ENCODE measurements around the gene MCF2L2. TPM values are rescaled to one million over a fixed set of nuclear protein-coding genes. Genes with fewer than 3 reads are reported as not detected.

MCF2L2 gene
- total RNA-seq, 1 donor: under 0.01 TPM

- Histone ChIP-seq H2AFZ (ENCODE audit: low read length) (no peak overlapping the region), H3K9me3 (ENCODE audit: low read depth, low read length) (no peaks in the 10 kb centered on the region), H3K27ac (ENCODE audit: low read depth, low read length) (no peak overlapping the region), H3K36me3 (ENCODE audit: insufficient read depth, low read length) (no peaks in the 10 kb centered on the region), H3K4me2 (ENCODE audit: insufficient read depth, low read length) (no peak overlapping the region), H3K27me3 (ENCODE audit: insufficient read depth, low read length) (peaks cover 4% of the 10 kb centered on the region), H3K4me1 (ENCODE audit: insufficient read depth, low read length) (no peaks in the 10 kb centered on the region), H3K4me3 (ENCODE audit: insufficient read depth, low read length) (no peak overlapping the region), H3K79me2 (ENCODE audit: insufficient read depth, low read length) (no peaks in the 10 kb centered on the region), H4K20me1 (ENCODE audit: insufficient read depth, low read length) (no peaks in the 10 kb centered on the region)
- DNase-seq (ENCODE audit: insufficient read length, low spot score, missing footprints): no peak
- TF ChIP-seq, protein P1, sequence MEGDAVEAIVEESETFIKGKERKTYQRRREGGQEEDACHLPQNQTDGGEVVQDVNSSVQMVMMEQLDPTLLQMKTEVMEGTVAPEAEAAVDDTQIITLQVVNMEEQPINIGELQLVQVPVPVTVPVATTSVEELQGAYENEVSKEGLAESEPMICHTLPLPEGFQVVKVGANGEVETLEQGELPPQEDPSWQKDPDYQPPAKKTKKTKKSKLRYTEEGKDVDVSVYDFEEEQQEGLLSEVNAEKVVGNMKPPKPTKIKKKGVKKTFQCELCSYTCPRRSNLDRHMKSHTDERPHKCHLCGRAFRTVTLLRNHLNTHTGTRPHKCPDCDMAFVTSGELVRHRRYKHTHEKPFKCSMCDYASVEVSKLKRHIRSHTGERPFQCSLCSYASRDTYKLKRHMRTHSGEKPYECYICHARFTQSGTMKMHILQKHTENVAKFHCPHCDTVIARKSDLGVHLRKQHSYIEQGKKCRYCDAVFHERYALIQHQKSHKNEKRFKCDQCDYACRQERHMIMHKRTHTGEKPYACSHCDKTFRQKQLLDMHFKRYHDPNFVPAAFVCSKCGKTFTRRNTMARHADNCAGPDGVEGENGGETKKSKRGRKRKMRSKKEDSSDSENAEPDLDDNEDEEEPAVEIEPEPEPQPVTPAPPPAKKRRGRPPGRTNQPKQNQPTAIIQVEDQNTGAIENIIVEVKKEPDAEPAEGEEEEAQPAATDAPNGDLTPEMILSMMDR (IDR thresholded peaks at IDR 0.05; ENCODE audit: extremely low read depth, low read depth, low read length): no peak
Measured at GRCh38 chr3:183208800-183209199, 219.6 kb downstream of the MCF2L2 start.

GRCh38 chr3:183208260-183208659 lies 220.2 kb downstream of the MCF2L2 start:
- no peaks in the 10 kb centered on the region for H3K4me1 ChIP-seq (ENCODE audit: insufficient read depth, low read length)
- DNase-seq (ENCODE audit: insufficient read length, low spot score, missing footprints): no peak
- H4K20me1 ChIP-seq (ENCODE audit: insufficient read depth, low read length): no peaks in the 10 kb centered on the region
- peaks cover 4% of the 10 kb centered on the region for H3K27me3 ChIP-seq (ENCODE audit: insufficient read depth, low read length)
- H3K9me3 ChIP-seq (ENCODE audit: low read depth, low read length): no peaks in the 10 kb centered on the region
- H3K27ac ChIP-seq (ENCODE audit: low read depth, low read length): no peak overlapping the region
- H3K36me3 ChIP-seq (ENCODE audit: insufficient read depth, low read length): no peaks in the 10 kb centered on the region
- no peak overlapping the region for H3K4me2 ChIP-seq (ENCODE audit: insufficient read depth, low read length)
- TF ChIP-seq, protein P1 (IDR thresholded peaks at IDR 0.05; ENCODE audit: extremely low read depth, low read depth, low read length): no peak
- H3K4me3 ChIP-seq (ENCODE audit: insufficient read depth, low read length): no peak overlapping the region
- no peaks in the 10 kb centered on the region for H3K79me2 ChIP-seq (ENCODE audit: insufficient read depth, low read length)
- H2AFZ ChIP-seq (ENCODE audit: low read length): no peak overlapping the region

DNA sequence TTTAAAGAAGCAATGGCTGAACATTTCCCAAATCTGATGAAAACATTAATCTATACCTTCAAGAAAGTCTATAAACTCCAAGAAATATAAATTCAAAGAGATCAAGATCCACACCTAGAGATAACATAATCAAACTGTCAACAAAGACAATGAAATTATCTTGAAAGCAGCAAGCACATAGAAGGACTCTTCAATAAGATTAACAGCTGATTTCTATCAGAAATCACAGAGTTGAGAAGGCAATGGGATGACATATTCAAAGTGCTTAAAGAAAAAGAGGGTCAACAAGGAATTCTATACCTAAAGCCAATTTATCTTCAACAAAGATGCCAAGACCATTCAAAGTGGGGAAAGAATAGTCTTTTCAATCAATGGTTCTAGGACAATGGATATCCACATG lies 224.7 kb downstream of the MCF2L2 start:
- Histone ChIP-seq H3K4me3 (ENCODE audit: insufficient read depth, low read length) (no peak overlapping the region), H2AFZ (ENCODE audit: low read length) (no peak overlapping the region), H3K27me3 (ENCODE audit: insufficient read depth, low read length) (peaks cover 6% of the 10 kb centered on the region), H3K79me2 (ENCODE audit: insufficient read depth, low read length) (no peaks in the 10 kb centered on the region), H3K9me3 (ENCODE audit: low read depth, low read length) (no peaks in the 10 kb centered on the region), H3K4me1 (ENCODE audit: insufficient read depth, low read length) (no peaks in the 10 kb centered on the region), H3K27ac (ENCODE audit: low read depth, low read length) (no peak overlapping the region), H4K20me1 (ENCODE audit: insufficient read depth, low read length) (no peaks in the 10 kb centered on the region), H3K36me3 (ENCODE audit: insufficient read depth, low read length) (no peaks in the 10 kb centered on the region), H3K4me2 (ENCODE audit: insufficient read depth, low read length) (no peak overlapping the region)
- DNase-seq (ENCODE audit: insufficient read length, low spot score, missing footprints): no peak
- TF ChIP-seq, protein P1 (IDR thresholded peaks at IDR 0.05; ENCODE audit: extremely low read depth, low read depth, low read length): no peak

DNA sequence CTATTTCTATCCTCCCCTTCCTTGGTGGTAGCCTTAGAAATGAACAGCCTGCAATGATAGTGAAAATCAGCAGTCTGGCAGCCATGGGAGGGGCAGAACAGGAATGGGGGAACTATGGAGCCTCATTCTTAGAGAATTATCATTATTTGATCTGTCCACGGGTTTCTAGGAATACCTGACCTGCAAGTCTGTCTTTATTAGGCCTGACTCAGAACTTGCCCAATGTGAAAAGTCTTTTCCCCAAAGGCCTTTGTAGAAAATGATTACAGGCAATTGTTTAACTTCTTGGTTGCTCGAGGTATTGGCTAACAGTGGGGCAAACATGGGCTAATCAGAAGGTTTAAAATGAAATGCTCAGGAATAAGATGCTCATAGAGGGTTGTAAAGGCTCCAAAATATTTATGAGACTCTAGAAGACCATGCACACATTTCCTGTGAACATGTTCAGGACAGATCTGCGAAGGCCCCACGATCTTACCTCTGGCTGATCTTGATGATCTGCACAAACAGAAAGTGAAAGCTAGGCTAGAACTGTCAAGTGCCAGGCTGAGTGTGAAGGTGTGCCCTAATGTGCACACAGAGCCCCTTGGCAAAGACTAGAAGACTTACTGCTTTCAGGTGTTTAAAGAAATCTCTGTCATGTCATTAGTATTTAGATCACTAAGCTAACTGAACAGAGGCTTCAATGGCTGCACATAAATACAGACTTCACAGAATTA lies 226.3 kb downstream of the MCF2L2 start:
- Histone ChIP-seq H4K20me1 (ENCODE audit: insufficient read depth, low read length) (no peaks in the 10 kb centered on the region), H3K4me2 (ENCODE audit: insufficient read depth, low read length) (no peak overlapping the region), H3K27ac (ENCODE audit: low read depth, low read length) (no peak overlapping the region), H3K9me3 (ENCODE audit: low read depth, low read length) (no peaks in the 10 kb centered on the region), H3K36me3 (ENCODE audit: insufficient read depth, low read length) (no peaks in the 10 kb centered on the region), H3K27me3 (ENCODE audit: insufficient read depth, low read length) (peaks cover 6% of the 10 kb centered on the region), H3K4me3 (ENCODE audit: insufficient read depth, low read length) (no peak overlapping the region), H3K4me1 (ENCODE audit: insufficient read depth, low read length) (no peaks in the 10 kb centered on the region), H2AFZ (ENCODE audit: low read length) (no peak overlapping the region), H3K79me2 (ENCODE audit: insufficient read depth, low read length) (no peaks in the 10 kb centered on the region)
- TF ChIP-seq, protein P1 (IDR thresholded peaks at IDR 0.05; ENCODE audit: extremely low read depth, low read depth, low read length): no peak
- no peak for DNase-seq (ENCODE audit: insufficient read length, low spot score, missing footprints)

All from osteoblast (primary cell).